Smooth muscle cell of the brain vasculature (primary cell): Measurements from ENCODE around the gene MINDY4B.

Source experiments
- DNase-seq: peaks from one replicate; pipeline ENCODE4 v3.0.0-alpha.2; 2012; ENCODE audit warnings: low read depth, low spot score

MINDY4B gene

GRCh38 chr3:150905339-150905738, at the start of gene MINDY4B:
Gene MINDY4B (minus strand): TSS chr3:150905439. CDS start chr3:150905439, 0 bp downstream.
- DNase-seq: no peak

GRCh38 chr3:150951923-150952322, 46.7 kb upstream of the MINDY4B start:
- no peak for DNase-seq

- peak; percentile 9 for DNase-seq
These were observed 40.2 kb upstream of the MINDY4B start for GRCh38 chr3:150945226-150946032.

GRCh38 chr3:150942221-150942620, 37.0 kb upstream of the MINDY4B start:
- DNase-seq: no peak

- DNase-seq: no peak
These were observed 31.5 kb upstream of the MINDY4B start for GRCh38 chr3:150936693-150937092.

GRCh38 chr3:150933473-150933995, 28.3 kb upstream of the MINDY4B start:
- no peak for DNase-seq

GRCh38 chr3:150931745-150932144, 26.5 kb upstream of the MINDY4B start:
- DNase-seq: no peak

- no peak for DNase-seq
These were observed 25.6 kb upstream of the MINDY4B start for GRCh38 chr3:150930839-150931238.

- DNase-seq: no peak
These were observed 23.0 kb upstream of the MINDY4B start for GRCh38 chr3:150928234-150928633.

GRCh38 chr3:150926328-150926727, 21.1 kb upstream of the MINDY4B start:
- DNase-seq: no peak

GRCh38 chr3:150925751-150926201, 20.5 kb upstream of the MINDY4B start:
- no peak for DNase-seq

- no peak for DNase-seq
These were observed 17.4 kb upstream of the MINDY4B start for GRCh38 chr3:150922611-150923010.

GRCh38 chr3:150921209-150921608, 16.0 kb upstream of the MINDY4B start:
- no peak for DNase-seq

- no peak for DNase-seq
These were observed 15.0 kb upstream of the MINDY4B start for GRCh38 chr3:150920236-150920635.

GRCh38 chr3:150917951-150918350, 12.7 kb upstream of the MINDY4B start:
- DNase-seq: no peak

GRCh38 chr3:150913133-150913922, 8.1 kb upstream of the MINDY4B start:
- DNase-seq: no peak

- no peak for DNase-seq
These were observed 7.3 kb upstream of the MINDY4B start for GRCh38 chr3:150912501-150912900.

- no peak for DNase-seq
These were observed 6.5 kb upstream of the MINDY4B start for GRCh38 chr3:150911771-150912170.

- DNase-seq: no peak
These were observed 1.2 kb upstream of the MINDY4B start for GRCh38 chr3:150906461-150906860.

- no peak for DNase-seq
These were observed 507 bp upstream of the MINDY4B start for GRCh38 chr3:150905746-150906145.

- no peak for DNase-seq
These were observed 2.3 kb downstream of the MINDY4B start for GRCh38 chr3:150902988-150903387.

- DNase-seq: no peak
These were observed 3.4 kb downstream of the MINDY4B start for GRCh38 chr3:150901793-150902192.
